Body of pancreas (tissue), 4 donors: ENCODE measurements around the gene CD274. TPM values are rescaled to one million over a fixed set of nuclear protein-coding genes. Genes with fewer than 3 reads are reported as not detected.

ENCODE experiments used
- ATAC-seq: fragments of 150-250 bp; one replicate; pipeline ENCODE4 v1.9.1; 2016
- DNase-seq, 4 donors: peaks; one replicate each; pipeline ENCODE4 v3.0.0-alpha.2; 2019
- H3K27ac ChIP-seq, 4 donors: fragments of 200-600 bp; sonication (generic); 1 replicate in 3 of 4; 2 replicates in 1 of 4; pipeline versions ENCODE4 v1.5.1 to v1.6.1; 2016 to 2019; ENCODE audit warnings: mild to moderate bottlenecking in 1 of 4, mixed read lengths in 1 of 4, moderate library complexity in 1 of 4
- H3K27me3 ChIP-seq, 2 donors: fragments of 200-600 bp; sonication (generic); one replicate each; pipeline ENCODE4 v1.6.0; 2016; ENCODE audit warnings: mild to moderate bottlenecking in 1 of 2
- H3K36me3 ChIP-seq, 2 donors: fragments of 200-600 bp; sonication (generic); replicated peaks in 1 of 2; 2 replicates each; pipeline ENCODE4 v1.5.1; 2016; ENCODE audit warnings: low read depth in 2 of 2; ENCODE audit not compliant: insufficient read depth in 1 of 2
- H3K4me1 ChIP-seq: fragments of 200-600 bp; sonication (generic); one replicate; pipeline ENCODE4 v1.6.0; 2016
- H3K4me3 ChIP-seq, 2 donors: fragments of 200-600 bp; sonication (generic); 1 replicate in 1 of 2; 2 replicates in 1 of 2; pipeline ENCODE4 v1.5.1; 2016 to 2019
- H3K9me3 ChIP-seq, 3 donors: fragments of 200-600 bp; sonication (generic); 1 replicate in 2 of 3; 2 replicates in 1 of 3; pipeline ENCODE4 v1.5.1; 2016
- POLR2A ChIP-seq, 3 donors: fragments of 450-650 bp; IDR thresholded peaks; one replicate each; pipeline ENCODE4 v1.6.1; 2016; ENCODE audit warnings: antibody characterized with exemption in 3 of 3, mild to moderate bottlenecking in 2 of 3
- WGBS, 2 donors: methylation state at CpG; one replicate each; pipeline ENCODE4 v1.1.5; 2017; 5-methylcytosine and 5-hydroxymethylcytosine counted together
- intact Hi-C: fragments of 100-400 bp; cut with DNase I; formaldehyde crosslinking; loops from one replicate; pipeline ENCODE4 v1.15.1; 2023
- total RNA-seq, 2 donors: library from RNA; depleted of rRNA; stranded (reverse); fragments of >200 nt; gene quantifications; one replicate each; pipeline ENCODE4 v1.1.0, GENCODE V29; 2016
- TF ChIP-seq, protein P1 (sequence below), 7 experiments: fragments of 450-650 bp in 4 of 7; fragments of 200-600 bp in 3 of 7; sonication (generic) in 3 of 7; IDR thresholded peaks; one replicate each; pipeline ENCODE4 v1.5.1; 2016 to 2019; ENCODE audit warnings: antibody characterized with exemption in 7 of 7

CD274 gene
- total RNA-seq, 2 donors from 2014 or later = 1.6 to 3.6 TPM

DNA sequence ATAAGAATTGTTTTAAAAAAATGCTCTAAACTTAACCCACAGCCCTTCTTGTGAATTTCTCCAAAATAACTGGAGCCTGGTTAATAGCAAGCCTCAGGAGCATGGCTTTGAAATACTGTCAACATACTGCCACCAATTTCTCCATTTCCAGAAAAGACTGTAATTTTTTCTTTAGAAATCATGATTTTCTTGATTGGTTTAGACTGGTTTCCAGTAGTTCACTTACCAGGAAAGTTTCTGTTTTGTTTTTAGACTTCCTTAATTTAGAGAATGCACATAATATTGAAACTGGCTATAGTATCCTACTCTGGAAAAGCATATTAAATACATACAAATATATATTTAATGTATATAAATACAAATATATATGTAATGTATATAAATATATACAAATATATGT lies 4.5 kb upstream of the CD274 start:
- Histone ChIP-seq H3K36me3 (no peaks in the 10 kb centered on the region), H3K4me3 (no peak overlapping the region), H3K4me1 (peaks cover 6% of the 10 kb centered on the region), H3K27ac (no peak overlapping the region), H3K9me3 (no peaks in the 10 kb centered on the region), H3K27me3 (no peaks in the 10 kb centered on the region)
- DNase-seq = no peak
- ATAC-seq = no peak
- TF ChIP-seq, protein P1, sequence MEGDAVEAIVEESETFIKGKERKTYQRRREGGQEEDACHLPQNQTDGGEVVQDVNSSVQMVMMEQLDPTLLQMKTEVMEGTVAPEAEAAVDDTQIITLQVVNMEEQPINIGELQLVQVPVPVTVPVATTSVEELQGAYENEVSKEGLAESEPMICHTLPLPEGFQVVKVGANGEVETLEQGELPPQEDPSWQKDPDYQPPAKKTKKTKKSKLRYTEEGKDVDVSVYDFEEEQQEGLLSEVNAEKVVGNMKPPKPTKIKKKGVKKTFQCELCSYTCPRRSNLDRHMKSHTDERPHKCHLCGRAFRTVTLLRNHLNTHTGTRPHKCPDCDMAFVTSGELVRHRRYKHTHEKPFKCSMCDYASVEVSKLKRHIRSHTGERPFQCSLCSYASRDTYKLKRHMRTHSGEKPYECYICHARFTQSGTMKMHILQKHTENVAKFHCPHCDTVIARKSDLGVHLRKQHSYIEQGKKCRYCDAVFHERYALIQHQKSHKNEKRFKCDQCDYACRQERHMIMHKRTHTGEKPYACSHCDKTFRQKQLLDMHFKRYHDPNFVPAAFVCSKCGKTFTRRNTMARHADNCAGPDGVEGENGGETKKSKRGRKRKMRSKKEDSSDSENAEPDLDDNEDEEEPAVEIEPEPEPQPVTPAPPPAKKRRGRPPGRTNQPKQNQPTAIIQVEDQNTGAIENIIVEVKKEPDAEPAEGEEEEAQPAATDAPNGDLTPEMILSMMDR (IDR thresholded peaks at IDR 0.05) = no peak
- no peak for TF ChIP-seq POLR2A (IDR thresholded peaks at IDR 0.05)
- intact Hi-C loops = no loop called here

DNA sequence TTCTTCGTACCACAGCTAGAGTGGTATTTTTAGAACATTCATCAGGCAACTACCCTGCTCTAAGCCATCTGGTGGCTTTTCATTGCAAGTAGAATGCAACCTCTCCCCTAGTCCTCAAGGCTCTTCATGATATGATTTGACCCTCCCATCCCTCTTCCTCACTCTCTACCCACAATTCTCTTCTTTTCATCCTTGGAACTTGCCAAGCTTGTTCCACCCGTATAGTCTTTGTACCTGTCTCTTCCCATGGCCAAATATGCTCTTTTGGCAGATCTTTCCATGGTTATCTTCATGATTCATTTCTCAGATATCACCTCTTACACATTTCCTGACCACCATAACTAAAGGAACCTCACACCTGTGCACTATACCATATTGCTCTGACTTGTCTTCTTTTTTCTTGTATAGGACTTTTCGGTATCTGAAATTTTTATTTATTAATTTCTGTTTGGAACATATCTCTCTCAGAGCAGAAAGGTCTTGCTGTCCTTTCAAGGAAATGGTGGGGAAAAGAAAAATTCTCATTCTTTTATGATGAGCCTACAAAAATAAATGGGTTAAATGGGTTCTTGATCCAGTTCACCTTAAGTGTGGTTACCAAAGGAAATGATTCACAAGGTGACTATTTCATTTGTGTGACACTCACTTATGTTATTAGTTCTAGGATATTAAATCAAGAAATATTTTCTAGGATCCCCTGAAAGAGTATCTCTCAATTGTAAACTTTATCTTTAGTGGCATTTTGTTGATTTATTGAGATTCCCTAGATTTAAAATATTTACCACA lies 3.7 kb upstream of the CD274 start:
- intact Hi-C loops = no loop called here
- DNase-seq (no peak), ATAC-seq (no peak)
- no peak overlapping the region for H3K4me3 ChIP-seq
- H3K9me3 ChIP-seq = no peaks in the 10 kb centered on the region
- WGBS, 2 donors = 67% methylated on average over 3 of the region's 3 CpGs
- H3K27me3 ChIP-seq = no peaks in the 10 kb centered on the region
- no peaks in the 10 kb centered on the region for H3K36me3 ChIP-seq
- peaks cover 6% of the 10 kb centered on the region for H3K4me1 ChIP-seq
- no peak for TF ChIP-seq POLR2A (IDR thresholded peaks at IDR 0.05)
- TF ChIP-seq, protein P1 (IDR thresholded peaks at IDR 0.05) = no peak
- no peak overlapping the region for H3K27ac ChIP-seq

DNA sequence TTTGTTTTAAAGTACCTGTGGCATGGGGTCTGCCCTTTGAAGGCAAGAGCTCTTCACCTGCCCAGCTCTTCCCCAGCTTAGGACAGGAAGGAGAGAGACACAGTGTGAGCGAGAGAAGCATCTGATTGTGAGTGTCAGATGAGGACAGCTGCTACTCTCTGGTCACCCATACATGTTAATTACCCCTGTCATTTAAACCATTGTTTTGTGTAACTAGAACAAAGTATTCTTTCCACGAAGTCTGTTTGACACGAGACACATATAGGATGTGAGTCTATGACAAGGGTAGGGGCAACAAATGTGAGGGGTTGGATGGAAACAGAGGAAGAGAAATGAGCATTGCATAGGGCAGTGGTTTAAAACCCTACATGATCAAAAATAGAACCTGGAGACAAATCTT lies 3.0 kb upstream of the CD274 start:
- H3K27ac ChIP-seq = no peak overlapping the region
- intact Hi-C loops = no loop called here
- TF ChIP-seq POLR2A (IDR thresholded peaks at IDR 0.05) = no peak
- TF ChIP-seq, protein P1 (IDR thresholded peaks at IDR 0.05) = no peak

DNA sequence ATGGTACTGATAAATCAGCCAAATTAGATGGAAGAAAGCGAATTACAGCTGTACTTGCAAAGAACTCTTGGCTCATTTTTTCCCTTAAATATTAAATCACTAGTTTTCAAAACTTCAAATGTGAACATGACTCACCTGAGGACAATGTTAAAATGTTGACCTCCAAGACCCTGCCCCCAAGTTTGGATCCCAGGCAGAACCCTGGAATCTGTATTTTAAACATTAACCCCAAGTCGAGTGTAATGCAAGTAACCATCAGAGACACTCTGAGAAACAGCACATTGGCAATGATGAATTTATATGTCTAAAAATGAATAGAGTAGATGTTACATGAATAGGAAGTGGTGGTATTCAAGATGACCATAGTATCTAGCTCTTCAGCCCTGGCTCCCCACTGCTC lies 2.3 kb upstream of the CD274 start:
- no peak for TF ChIP-seq POLR2A (IDR thresholded peaks at IDR 0.05)
- TF ChIP-seq, protein P1 (IDR thresholded peaks at IDR 0.05) = no peak
- H3K4me1 ChIP-seq = peaks cover 6% of the 10 kb centered on the region
- no peaks in the 10 kb centered on the region for H3K36me3 ChIP-seq
- 77 to 78% methylated on average over 2 of the region's 2 CpGs for WGBS, 2 donors
- intact Hi-C loops = no loop called here
- H3K4me3 ChIP-seq = no peak overlapping the region
- ATAC-seq (no peak), DNase-seq (no peak)
- H3K27ac ChIP-seq = no peak overlapping the region
- H3K9me3 ChIP-seq = no peaks in the 10 kb centered on the region
- H3K27me3 ChIP-seq = no peaks in the 10 kb centered on the region

More for the DNA sequence above, 3.0 kb upstream of the CD274 start:
- Histone ChIP-seq H3K4me3 (no peak overlapping the region), H3K27me3 (no peaks in the 10 kb centered on the region), H3K36me3 (no peaks in the 10 kb centered on the region), H3K4me1 (peaks cover 6% of the 10 kb centered on the region), H3K9me3 (no peaks in the 10 kb centered on the region)
- 75 to 81% methylated on average over 3 of the region's 3 CpGs for WGBS, 2 donors
- no peak for DNase-seq
- ATAC-seq = no peak
